ENCODE results near the gene EIPR1.

DNA sequence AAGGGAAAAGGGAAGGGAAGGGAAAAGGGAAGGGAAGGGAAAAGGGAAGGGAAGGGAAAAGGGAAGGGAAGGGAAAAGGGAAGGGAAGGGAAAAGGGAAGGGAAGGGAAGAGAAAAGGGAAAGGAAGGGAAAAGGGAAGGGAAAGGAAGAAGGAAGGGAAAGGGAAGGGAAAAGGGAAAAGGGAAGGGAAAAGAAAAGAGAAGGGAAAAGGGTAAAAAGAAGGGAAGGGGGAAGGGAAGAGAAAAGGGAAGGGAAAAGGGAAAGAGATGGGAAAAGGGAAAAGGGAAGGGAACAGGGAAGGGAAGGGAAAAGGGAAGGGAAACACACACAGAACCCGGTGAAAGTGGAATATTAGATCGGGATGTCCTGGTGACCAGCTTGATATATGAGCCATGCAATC, 40.8 kb downstream of the EIPR1 start:
- TF ChIP-seq CTCF (conservative IDR thresholded peaks at IDR 0.05) (no peak), EZH2 (IDR thresholded peaks at IDR 0.05; ENCODE audit: low read depth) (no peak)
